H1 (cell line): ENCODE measurements around the gene TEX2.

Experiments used
- POLR2A ChIP-seq, 2 experiments: IDR thresholded peaks; 1 replicate in 1 of 2; 2 replicates in 1 of 2; pipeline ENCODE4 v1.6.1; 2011; ENCODE audit warnings: low read depth in 2 of 2, low read length in 2 of 2, mild to moderate bottlenecking in 2 of 2; ENCODE audit errors: control extremely low read depth in 1 of 2
- TF ChIP-seq, protein P1 (sequence below), 3 experiments: IDR thresholded peaks; 1 replicate in 2 of 3; 2 replicates in 1 of 3; pipeline versions ENCODE4 v1.5.1 to v1.6.1; 2011; ENCODE audit warnings: low read length in 3 of 3, mild to moderate bottlenecking in 3 of 3, inconsistent platforms in 2 of 3, low read depth in 1 of 3, moderate library complexity in 1 of 3; ENCODE audit not compliant: insufficient read depth in 1 of 3; ENCODE audit errors: control extremely low read depth in 1 of 3
- TF ChIP-seq, protein P2 (sequence below): IDR thresholded peaks from 2 replicates; pipeline ENCODE4 v1.6.1; 2011; ENCODE audit warnings: low read depth, mild to moderate bottlenecking, low read length; ENCODE audit not compliant: insufficient read depth

DNA sequence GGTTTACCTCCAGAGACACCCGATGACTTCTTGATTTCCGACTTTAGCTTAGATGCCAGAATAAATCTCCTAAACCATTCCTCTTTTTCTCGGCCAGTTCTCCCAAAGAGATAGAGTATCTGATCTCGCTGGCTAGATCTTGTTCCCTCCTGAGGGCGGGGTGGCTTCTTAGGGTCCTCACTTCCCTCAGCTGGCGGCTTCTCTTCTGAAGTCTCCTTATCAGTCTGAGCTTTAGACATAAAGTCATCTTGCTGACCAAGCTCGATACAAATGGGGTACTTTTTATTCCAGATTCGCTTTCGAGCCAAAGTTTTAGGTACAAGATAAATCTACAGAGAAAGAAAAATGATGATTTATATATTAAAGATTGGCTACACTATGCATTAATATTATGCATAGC is 69.5 kb downstream of the TEX2 start:
- TF ChIP-seq POLR2A (IDR thresholded peaks at IDR 0.05; ENCODE audit: control extremely low read depth in 1 of 2, low read depth in 2 of 2, low read length in 2 of 2), result no peak
- TF ChIP-seq, protein P1, sequence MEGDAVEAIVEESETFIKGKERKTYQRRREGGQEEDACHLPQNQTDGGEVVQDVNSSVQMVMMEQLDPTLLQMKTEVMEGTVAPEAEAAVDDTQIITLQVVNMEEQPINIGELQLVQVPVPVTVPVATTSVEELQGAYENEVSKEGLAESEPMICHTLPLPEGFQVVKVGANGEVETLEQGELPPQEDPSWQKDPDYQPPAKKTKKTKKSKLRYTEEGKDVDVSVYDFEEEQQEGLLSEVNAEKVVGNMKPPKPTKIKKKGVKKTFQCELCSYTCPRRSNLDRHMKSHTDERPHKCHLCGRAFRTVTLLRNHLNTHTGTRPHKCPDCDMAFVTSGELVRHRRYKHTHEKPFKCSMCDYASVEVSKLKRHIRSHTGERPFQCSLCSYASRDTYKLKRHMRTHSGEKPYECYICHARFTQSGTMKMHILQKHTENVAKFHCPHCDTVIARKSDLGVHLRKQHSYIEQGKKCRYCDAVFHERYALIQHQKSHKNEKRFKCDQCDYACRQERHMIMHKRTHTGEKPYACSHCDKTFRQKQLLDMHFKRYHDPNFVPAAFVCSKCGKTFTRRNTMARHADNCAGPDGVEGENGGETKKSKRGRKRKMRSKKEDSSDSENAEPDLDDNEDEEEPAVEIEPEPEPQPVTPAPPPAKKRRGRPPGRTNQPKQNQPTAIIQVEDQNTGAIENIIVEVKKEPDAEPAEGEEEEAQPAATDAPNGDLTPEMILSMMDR (IDR thresholded peaks at IDR 0.05; ENCODE audit: control extremely low read depth in 1 of 3, insufficient read depth in 1 of 3, low read depth in 1 of 3, low read length in 3 of 3), result no peak
- TF ChIP-seq, protein P2, sequence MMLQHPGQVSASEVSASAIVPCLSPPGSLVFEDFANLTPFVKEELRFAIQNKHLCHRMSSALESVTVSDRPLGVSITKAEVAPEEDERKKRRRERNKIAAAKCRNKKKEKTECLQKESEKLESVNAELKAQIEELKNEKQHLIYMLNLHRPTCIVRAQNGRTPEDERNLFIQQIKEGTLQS, result no peak
